NCI-H69 (cell line): ENCODE data around the gene GGNBP2.
"Not testable (repeated sequence)": the region's sequence is repeated elsewhere in the genome, so short reads cannot be mapped to it uniquely, and the experiment has no call there.

ENCODE experiments used
- DNase-seq: peaks from one replicate; lab custom pipeline; 2025; lab: John Stamatoyannopoulos, UW

GGNBP2 gene

GRCh38 chr17:36544307-36545076 lies at the start of gene GGNBP2:
TSS of gene GGNBP2 (plus strand) at chr17:36544919. CDS start at chr17:36545725, 806 bp downstream.
- DNase-seq, result peak; percentile 98

- no peak for DNase-seq
Observed at GRCh38 chr17:36495076-36495578, 49.6 kb upstream of the GGNBP2 start.

GRCh38 chr17:36496018-36496789 lies 48.5 kb upstream of the GGNBP2 start:
- DNase-seq, result no peak

- no peak for DNase-seq
Observed at GRCh38 chr17:36498155-36498554, 46.6 kb upstream of the GGNBP2 start.

GRCh38 chr17:36498560-36499300 lies 46.0 kb upstream of the GGNBP2 start:
- no peak for DNase-seq

GRCh38 chr17:36500745-36501225 lies 43.9 kb upstream of the GGNBP2 start:
- DNase-seq, result no peak

- DNase-seq, result no peak
Observed at GRCh38 chr17:36501351-36501750, 43.4 kb upstream of the GGNBP2 start.

- no peak for DNase-seq
Observed at GRCh38 chr17:36501963-36502362, 42.8 kb upstream of the GGNBP2 start.

GRCh38 chr17:36503456-36504155 lies 41.1 kb upstream of the GGNBP2 start:
- DNase-seq, result no peak

GRCh38 chr17:36504156-36504545 lies 40.6 kb upstream of the GGNBP2 start:
- no peak for DNase-seq

GRCh38 chr17:36505171-36505570 lies 39.5 kb upstream of the GGNBP2 start:
- DNase-seq, result no peak

- no peak for DNase-seq
Observed at GRCh38 chr17:36506249-36506826, 38.4 kb upstream of the GGNBP2 start.

- no peak for DNase-seq
Observed at GRCh38 chr17:36506831-36507230, 37.9 kb upstream of the GGNBP2 start.

GRCh38 chr17:36507266-36507665 lies 37.5 kb upstream of the GGNBP2 start:
- no peak for DNase-seq

GRCh38 chr17:36508439-36508838 lies 36.3 kb upstream of the GGNBP2 start:
- DNase-seq, result not testable (repeated sequence)

GRCh38 chr17:36509272-36509985 lies 35.3 kb upstream of the GGNBP2 start:
- no peak for DNase-seq

- DNase-seq, result no peak
Observed at GRCh38 chr17:36510636-36511035, 34.1 kb upstream of the GGNBP2 start.

GRCh38 chr17:36511216-36511615 lies 33.5 kb upstream of the GGNBP2 start:
- DNase-seq, result no peak

GRCh38 chr17:36512641-36513040 lies 32.1 kb upstream of the GGNBP2 start:
- DNase-seq, result no peak

GRCh38 chr17:36514856-36515255 lies 29.9 kb upstream of the GGNBP2 start:
- DNase-seq, result no peak

GRCh38 chr17:36515837-36516236 lies 28.9 kb upstream of the GGNBP2 start:
- no peak for DNase-seq
